Keratinocyte (primary cell): ENCODE data around the gene WASF1. TPM values are rescaled to one million over a fixed set of nuclear protein-coding genes. Genes with fewer than 3 reads are reported as not detected.

Experiments
- DNase-seq: peaks from one replicate; pipeline ENCODE4 v3.0.0-alpha.2; 2011; ENCODE audit warnings: low read depth, missing footprints, low spot score
- FAIRE-seq: peaks from 2 replicates; lab custom pipeline; 2011; peaks lifted over from hg19 to GRCh38; lab: Jason Lieb, UNC
- H2AFZ ChIP-seq: 2 replicates; pipeline ENCODE4 v1.6.0; 2012; ENCODE audit warnings: low read length, control low read depth, inconsistent platforms; ENCODE audit not compliant: control insufficient read depth
- H3K27ac ChIP-seq: 2 replicates; pipeline ENCODE4 v1.5.1; 2011; ENCODE audit warnings: low read length; ENCODE audit not compliant: control insufficient read depth, insufficient read depth
- H3K27me3 ChIP-seq: 3 replicates; pipeline ENCODE4 v1.6.0; 2011; ENCODE audit warnings: low read length; ENCODE audit not compliant: control insufficient read depth, insufficient read depth; ENCODE audit errors: extremely low read depth
- H3K36me3 ChIP-seq, 2 experiments: 2 replicates in 1 of 2; 3 replicates in 1 of 2; pipeline ENCODE4 v1.5.1; 2011; ENCODE audit warnings: low read length in 2 of 2, mild to moderate bottlenecking in 1 of 2; ENCODE audit not compliant: control insufficient read depth in 2 of 2, insufficient read depth in 2 of 2; ENCODE audit errors: extremely low read depth in 1 of 2
- H3K4me1 ChIP-seq: 3 replicates; pipeline ENCODE4 v1.5.1; 2011; ENCODE audit warnings: low read length; ENCODE audit not compliant: control insufficient read depth, insufficient read depth; ENCODE audit errors: extremely low read depth
- H3K4me2 ChIP-seq: 3 replicates; pipeline ENCODE4 v1.6.0; 2011; ENCODE audit warnings: low read depth, low read length; ENCODE audit not compliant: control insufficient read depth, insufficient read depth; ENCODE audit errors: extremely low read depth
- H3K4me3 ChIP-seq, 3 experiments: fragments of 200-600 bp in 1 of 3; sonication (generic) in 1 of 3; 2 replicates in 2 of 3; 3 replicates in 1 of 3; pipeline ENCODE4 v1.5.1; 2011 to 2016; ENCODE audit warnings: low read length in 3 of 3, mild to moderate bottlenecking in 3 of 3, control low read depth in 2 of 3, inconsistent platforms in 1 of 3, low read depth in 1 of 3, mixed read lengths in 1 of 3, mixed run types in 1 of 3, moderate library complexity in 1 of 3; ENCODE audit not compliant: control insufficient read depth in 2 of 3, insufficient read depth in 2 of 3; ENCODE audit errors: extremely low read depth in 1 of 3
- H3K79me2 ChIP-seq: 2 replicates; pipeline ENCODE4 v1.6.0; 2012; ENCODE audit warnings: low read length; ENCODE audit not compliant: control insufficient read depth, insufficient read depth
- H3K9ac ChIP-seq: 3 replicates; pipeline ENCODE4 v1.6.0; 2011; ENCODE audit warnings: low read length; ENCODE audit not compliant: control insufficient read depth, insufficient read depth; ENCODE audit errors: extremely low read depth
- H3K9me1 ChIP-seq: 3 replicates; pipeline ENCODE4 v1.6.0; 2011; ENCODE audit warnings: low read length; ENCODE audit not compliant: control insufficient read depth, insufficient read depth; ENCODE audit errors: extremely low read depth
- H3K9me3 ChIP-seq: 2 replicates; pipeline ENCODE4 v1.5.1; 2012; ENCODE audit warnings: low read depth, low read length; ENCODE audit not compliant: control insufficient read depth
- H4K20me1 ChIP-seq: 3 replicates; pipeline ENCODE4 v1.6.0; 2011; ENCODE audit warnings: low read length; ENCODE audit not compliant: control insufficient read depth, insufficient read depth; ENCODE audit errors: extremely low read depth
- CTCF ChIP-seq, 3 experiments: IDR thresholded peaks in 1 of 3; conservative IDR thresholded peaks in 1 of 3; optimal IDR thresholded peaks in 1 of 3; 2 replicates in 2 of 3; 3 replicates in 1 of 3; pipeline versions ENCODE3 to v1.5.1; 2011; ENCODE audit warnings: low read length in 3 of 3, mild to moderate bottlenecking in 3 of 3, moderate library complexity in 2 of 3, control low read depth in 1 of 3, inconsistent platforms in 1 of 3; ENCODE audit not compliant: insufficient read depth in 2 of 3; ENCODE audit errors: extremely low read depth in 1 of 3
- EZH2 ChIP-seq: IDR thresholded peaks from one replicate; pipeline ENCODE4 v1.6.1; 2012; ENCODE audit warnings: inconsistent platforms, mild to moderate bottlenecking, low read length, moderate library complexity
- dilution Hi-C: fragments of 300-500 bp; cut with MboI; formaldehyde crosslinking; loops from one replicate; pipeline ENCODE4 v1.7.0; 2020; ENCODE audit warnings: low sequenced_read_pairs; ENCODE audit not compliant: extremely low pct_ligation_motif_present
- polyA minus RNA-seq, 3 experiments: library from RNA; depleted of rRNA, polyadenylated mRNA; stranded (reverse); fragments of >200 nt; gene quantifications; 1 replicate in 1 of 3; 2 replicates in 1 of 3; 3 replicates in 1 of 3; pipeline ENCODE4 v1.2.3, GENCODE V29; 2011
- polyA plus RNA-seq, 5 experiments: library from polyadenylated mRNA; depleted of rRNA in 3 of 5; stranded (reverse) in 3 of 5; stranded (forward) in 1 of 5; unstranded in 1 of 5; fragments of >200 nt; gene quantifications; 1 replicate in 1 of 5; 2 replicates in 3 of 5; 3 replicates in 1 of 5; pipeline versions ENCODE4 v1.2.1 to v1.2.3, GENCODE V29; 2011 to 2012; ENCODE audit warnings: missing spikeins in 2 of 5, low read depth in 1 of 5, low replicate concordance in 1 of 5

The WASF1 gene
- polyA plus RNA-seq (12.7 to 26.2 TPM (median 20.9 TPM) in 3 replicates), polyA minus RNA-seq (9.1 to 12.9 TPM (median 10.2 TPM) in 3 replicates)
- 9.4 TPM for polyA plus RNA-seq (2011; ENCODE audit: low read depth)
- 22.1 and 34.2 TPM in 2 replicates for polyA plus RNA-seq (2011; cell fraction: cytosol; rRNA removed)
- 26.8 and 31.5 TPM in 2 replicates for polyA plus RNA-seq (2011; cell fraction: nucleus; rRNA removed)
- 13.0 and 15.7 TPM in 2 replicates for polyA plus RNA-seq (2012; ENCODE audit: low replicate concordance)
- 7.3 TPM for polyA minus RNA-seq (2011; cell fraction: cytosol; rRNA and poly(A)+ RNA removed)
- polyA minus RNA-seq (2011; cell fraction: nucleus; rRNA and poly(A)+ RNA removed) = 8.0 and 15.5 TPM in 2 replicates

- H3K4me1 ChIP-seq = peaks cover 30% of the 10 kb centered on the region
Observed at GRCh38 chr6:110179406-110180227, at the start of gene WASF1. Gene WASF1 (minus strand): TSS chr6:110179670. CDS start chr6:110127601, 52,069 bp downstream.

GRCh38 chr6:110226261-110226660, 46.8 kb upstream of the WASF1 start:
- dilution Hi-C loops = no loop called here
- DNase-seq (no peak), FAIRE-seq (no peak)
- H3K9ac ChIP-seq = no peak overlapping the region
- no peak overlapping the region for H3K4me2 ChIP-seq
- no peaks in the 10 kb centered on the region for H3K9me1 ChIP-seq
- H3K79me2 ChIP-seq = no peaks in the 10 kb centered on the region
- no peaks in the 10 kb centered on the region for H3K27me3 ChIP-seq
- H3K4me3 ChIP-seq = no peak overlapping the region
- no peaks in the 10 kb centered on the region for H3K9me3 ChIP-seq
- H3K27ac ChIP-seq = no peak overlapping the region
- TF ChIP-seq EZH2 (no peak), CTCF (optimal IDR thresholded peaks at IDR 0.05 in 1 of 3, IDR thresholded peaks at IDR 0.05 in 1 of 3, conservative IDR thresholded peaks at IDR 0.05 in 1 of 3; ENCODE audit: extremely low read depth in 1 of 3, insufficient read depth in 2 of 3, low read length in 3 of 3) (no peak)
- no peak overlapping the region for H2AFZ ChIP-seq
- no peaks in the 10 kb centered on the region for H4K20me1 ChIP-seq
- H3K4me1 ChIP-seq = no peaks in the 10 kb centered on the region
- peaks cover 5 to 6% of the 10 kb centered on the region in 2 experiments for H3K36me3 ChIP-seq

More at GRCh38 chr6:110179406-110180227, at the start of gene WASF1:
- FAIRE-seq (peak; percentile 78), DNase-seq (peak; percentile 79)
- H3K27me3 ChIP-seq = no peaks in the 10 kb centered on the region
- H3K27ac ChIP-seq = peak within 1 kb of the TSS; percentile 95
- H3K4me3 ChIP-seq = peak within 1 kb of the TSS; percentile 61 to 96 (median 95)
- peaks cover 0 to 3% of the 10 kb centered on the region in 2 experiments for H3K36me3 ChIP-seq
- H2AFZ ChIP-seq = peak within 1 kb of the TSS; percentile 99
- H3K9me3 ChIP-seq = no peaks in the 10 kb centered on the region
- H3K79me2 ChIP-seq = peaks cover 82% of the 10 kb centered on the region
- no peaks in the 10 kb centered on the region for H4K20me1 ChIP-seq
- H3K9me1 ChIP-seq = no peaks in the 10 kb centered on the region
- H3K4me2 ChIP-seq = peak within 1 kb of the TSS; percentile 93
- peak within 1 kb of the TSS; percentile 97 for H3K9ac ChIP-seq
- TF ChIP-seq EZH2 (no peak), CTCF (optimal IDR thresholded peaks at IDR 0.05 in 1 of 3, IDR thresholded peaks at IDR 0.05 in 1 of 3, conservative IDR thresholded peaks at IDR 0.05 in 1 of 3; ENCODE audit: extremely low read depth in 1 of 3, insufficient read depth in 2 of 3, low read length in 3 of 3) (no peak)
- dilution Hi-C loops = no loop called here
